IPS-15b (cell line): ENCODE measurements around the gene RRAD.
"Not testable (repeated sequence)": the region's sequence is repeated elsewhere in the genome, so short reads cannot be mapped to it uniquely, and the experiment has no call there.

Source experiments
- H3K27me3 ChIP-seq: one replicate; pipeline ENCODE4 v1.6.1; 2013; ENCODE audit warnings: low read length; ENCODE audit not compliant: control insufficient read depth, insufficient read depth
- H3K36me3 ChIP-seq: one replicate; pipeline ENCODE4 v1.6.1; 2013; ENCODE audit warnings: low read length; ENCODE audit not compliant: control insufficient read depth, insufficient read depth
- H3K4me1 ChIP-seq: one replicate; pipeline ENCODE4 v1.6.1; 2013; ENCODE audit warnings: mild to moderate bottlenecking, low read length; ENCODE audit not compliant: control insufficient read depth, insufficient read depth
- H3K4me3 ChIP-seq: one replicate; pipeline ENCODE4 v1.5.1; 2013; ENCODE audit warnings: low read depth, low read length
- H3K9ac ChIP-seq: one replicate; pipeline ENCODE4 v1.6.1; 2013; ENCODE audit warnings: low read depth, mild to moderate bottlenecking, low read length
- H3K9me3 ChIP-seq: one replicate; pipeline ENCODE4 v1.6.1; 2013; ENCODE audit warnings: mild to moderate bottlenecking, low read length; ENCODE audit not compliant: control insufficient read depth, insufficient read depth

Gene RRAD

DNA sequence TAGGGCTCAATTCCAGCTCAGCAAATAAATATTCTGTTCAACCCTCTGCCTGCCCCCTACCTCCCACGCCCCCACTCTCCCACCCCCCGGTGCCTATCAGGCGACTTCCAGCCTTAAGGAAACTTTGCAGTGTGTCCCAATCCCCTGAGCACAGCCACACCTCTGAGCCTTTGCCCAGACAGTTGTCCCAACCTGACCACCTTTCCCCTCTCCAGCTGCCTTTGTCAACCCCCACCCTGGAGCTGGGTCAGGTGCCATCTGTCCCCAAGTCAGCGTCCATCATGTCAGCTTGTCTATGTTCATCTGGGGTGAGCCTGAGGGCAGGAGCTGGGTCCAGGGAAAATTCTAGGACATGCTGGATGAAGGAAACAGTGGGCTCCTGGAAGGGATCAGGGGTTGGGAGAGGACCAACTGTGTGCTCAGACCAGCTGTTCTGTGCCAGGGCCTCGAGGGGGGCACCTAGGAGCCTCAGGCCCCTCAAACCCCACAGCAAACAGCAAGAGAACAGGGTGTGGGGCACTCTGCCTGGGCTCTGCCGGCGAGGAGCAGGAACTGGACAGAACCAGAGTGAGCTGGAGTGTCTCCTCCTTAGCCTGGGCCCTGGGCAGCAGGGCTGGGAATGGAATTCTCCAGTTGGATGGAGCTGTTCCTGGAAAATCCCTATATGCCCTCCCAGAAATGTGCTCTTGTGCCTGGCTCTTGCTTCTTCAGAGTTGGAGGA is 24.5 kb downstream of the RRAD start:
- no peaks in the 10 kb centered on the region for H3K27me3 ChIP-seq
- H3K9me3 ChIP-seq: no peaks in the 10 kb centered on the region
- no peak overlapping the region for H3K4me3 ChIP-seq
- no peaks in the 10 kb centered on the region for H3K36me3 ChIP-seq
- peaks cover 2% of the 10 kb centered on the region for H3K4me1 ChIP-seq
- no peak overlapping the region for H3K9ac ChIP-seq

- no peak overlapping the region for H3K4me3 ChIP-seq
These were observed 25.2 kb downstream of the RRAD start for GRCh38 chr16:66899945-66900710.

GRCh38 chr16:66899310-66899944 is 25.9 kb downstream of the RRAD start:
- Histone ChIP-seq H3K9ac (no peak overlapping the region), H3K9me3 (no peaks in the 10 kb centered on the region), H3K4me3 (no peak overlapping the region), H3K36me3 (no peaks in the 10 kb centered on the region), H3K4me1 (peaks cover 2% of the 10 kb centered on the region), H3K27me3 (no peaks in the 10 kb centered on the region)

More at GRCh38 chr16:66899945-66900710, 25.2 kb downstream of the RRAD start:
- Histone ChIP-seq H3K27me3 (no peaks in the 10 kb centered on the region), H3K4me1 (peaks cover 2% of the 10 kb centered on the region), H3K9me3 (no peaks in the 10 kb centered on the region), H3K9ac (no peak overlapping the region), H3K36me3 (no peaks in the 10 kb centered on the region)

GRCh38 chr16:66898933-66899309 is 26.4 kb downstream of the RRAD start:
- H3K9me3 ChIP-seq: no peaks in the 10 kb centered on the region
- H3K4me1 ChIP-seq: peaks cover 2% of the 10 kb centered on the region
- no peak overlapping the region for H3K4me3 ChIP-seq
- no peaks in the 10 kb centered on the region for H3K36me3 ChIP-seq
- no peaks in the 10 kb centered on the region for H3K27me3 ChIP-seq
- no peak overlapping the region for H3K9ac ChIP-seq

GRCh38 chr16:66898207-66898606 is 27.1 kb downstream of the RRAD start:
- no peak overlapping the region for H3K4me3 ChIP-seq
- H3K4me1 ChIP-seq: peaks cover 2% of the 10 kb centered on the region

DNA sequence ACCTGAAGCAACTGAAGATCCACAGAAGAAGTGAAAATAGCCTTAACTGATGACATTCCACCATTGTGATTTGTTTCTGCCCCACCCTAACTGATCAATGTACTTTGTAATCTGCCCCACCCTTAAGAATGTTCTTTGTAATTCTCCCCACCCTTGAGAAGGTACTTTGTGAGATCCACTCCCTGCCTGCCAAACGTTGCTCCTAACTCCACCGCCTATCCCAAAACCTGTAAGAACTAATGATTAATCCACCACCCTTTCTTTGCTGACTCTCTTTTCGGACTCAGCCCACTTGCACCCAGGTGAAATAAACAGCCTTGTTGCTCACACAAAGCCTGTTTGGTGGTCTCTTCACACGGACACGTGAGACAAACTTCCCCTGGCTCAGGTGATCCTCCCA is 28.7 kb downstream of the RRAD start:
- H3K4me1 ChIP-seq, H3K9ac ChIP-seq, H3K27me3 ChIP-seq: not testable (repeated sequence)

More at GRCh38 chr16:66898207-66898606, 27.1 kb downstream of the RRAD start:
- no peaks in the 10 kb centered on the region for H3K9me3 ChIP-seq
- H3K27me3 ChIP-seq: no peaks in the 10 kb centered on the region
- no peak overlapping the region for H3K9ac ChIP-seq
- no peaks in the 10 kb centered on the region for H3K36me3 ChIP-seq

DNA sequence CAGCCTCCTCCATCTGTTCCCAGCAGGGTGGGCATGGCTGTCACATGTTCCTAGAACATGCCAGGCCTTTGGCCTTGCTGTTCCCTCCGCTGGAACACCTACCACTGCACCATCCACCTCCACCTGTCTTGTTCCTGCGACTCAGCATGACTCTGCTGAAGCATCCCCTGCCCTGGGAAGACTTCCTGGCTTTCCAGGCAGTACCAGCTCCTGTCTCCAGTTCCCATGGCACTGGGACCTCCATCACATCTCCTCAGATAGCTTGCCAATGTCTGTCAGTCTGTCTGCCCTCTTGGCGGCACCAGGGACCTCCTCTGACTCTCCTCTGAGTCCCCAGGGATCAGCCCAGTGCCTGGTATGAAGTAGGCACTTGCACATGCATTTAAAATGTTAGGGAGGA is 29.3 kb downstream of the RRAD start:
- no peak overlapping the region for H3K4me3 ChIP-seq
- H3K9ac ChIP-seq: no peak overlapping the region
- no peaks in the 10 kb centered on the region for H3K36me3 ChIP-seq
- no peaks in the 10 kb centered on the region for H3K27me3 ChIP-seq
- peaks cover 2% of the 10 kb centered on the region for H3K4me1 ChIP-seq
- no peaks in the 10 kb centered on the region for H3K9me3 ChIP-seq

More for the DNA sequence above, 28.7 kb downstream of the RRAD start:
- H3K36me3 ChIP-seq, H3K4me3 ChIP-seq, H3K9me3 ChIP-seq: not testable (repeated sequence)

DNA sequence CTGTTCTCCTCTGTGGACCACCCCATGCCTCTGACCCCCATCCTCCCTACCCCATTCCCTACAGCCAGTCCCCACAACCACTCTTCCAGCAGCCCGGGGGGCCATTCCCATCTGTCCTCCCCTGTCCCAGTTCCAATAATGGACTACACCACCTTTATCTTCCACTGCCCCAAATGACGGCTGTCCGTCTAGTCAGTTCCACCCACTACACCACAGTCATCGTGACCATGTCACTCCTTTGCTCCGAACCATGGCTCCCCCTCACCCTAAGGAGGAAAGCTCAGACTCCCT is 29.7 kb downstream of the RRAD start:
- Histone ChIP-seq H3K4me3 (no peak overlapping the region), H3K9me3 (no peaks in the 10 kb centered on the region), H3K4me1 (peaks cover 2% of the 10 kb centered on the region), H3K27me3 (no peaks in the 10 kb centered on the region), H3K9ac (no peak overlapping the region), H3K36me3 (no peaks in the 10 kb centered on the region)

- Histone ChIP-seq H3K27me3 (no peaks in the 10 kb centered on the region), H3K4me3 (no peak overlapping the region), H3K36me3 (no peaks in the 10 kb centered on the region), H3K9ac (no peak overlapping the region), H3K4me1 (peaks cover under 1% of the 10 kb centered on the region), H3K9me3 (no peaks in the 10 kb centered on the region)
These were observed 30.2 kb downstream of the RRAD start for GRCh38 chr16:66894948-66895688.

DNA sequence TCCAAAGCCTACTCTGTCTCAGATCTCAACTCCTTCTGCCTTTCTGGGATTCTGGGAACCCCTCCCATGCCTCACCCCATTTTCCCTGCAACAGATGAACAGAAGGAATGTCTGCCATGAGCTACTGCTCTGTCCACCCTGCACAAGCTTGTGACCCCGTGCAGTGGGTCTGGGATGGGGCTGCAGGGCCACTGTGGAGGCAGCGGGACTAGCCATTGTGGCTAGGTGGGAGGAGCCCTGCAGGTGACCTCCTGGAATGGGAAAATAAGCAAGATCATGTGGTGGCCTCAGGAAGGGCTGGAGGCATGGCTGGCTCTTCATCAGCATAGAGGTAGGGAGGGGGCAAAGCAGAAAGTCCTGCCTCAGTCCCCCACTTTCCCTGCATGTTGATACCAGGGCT is 31.3 kb downstream of the RRAD start:
- Histone ChIP-seq H3K9ac (no peak overlapping the region), H3K4me1 (no peaks in the 10 kb centered on the region), H3K36me3 (no peaks in the 10 kb centered on the region), H3K27me3 (no peaks in the 10 kb centered on the region), H3K9me3 (no peaks in the 10 kb centered on the region), H3K4me3 (no peak overlapping the region)

DNA sequence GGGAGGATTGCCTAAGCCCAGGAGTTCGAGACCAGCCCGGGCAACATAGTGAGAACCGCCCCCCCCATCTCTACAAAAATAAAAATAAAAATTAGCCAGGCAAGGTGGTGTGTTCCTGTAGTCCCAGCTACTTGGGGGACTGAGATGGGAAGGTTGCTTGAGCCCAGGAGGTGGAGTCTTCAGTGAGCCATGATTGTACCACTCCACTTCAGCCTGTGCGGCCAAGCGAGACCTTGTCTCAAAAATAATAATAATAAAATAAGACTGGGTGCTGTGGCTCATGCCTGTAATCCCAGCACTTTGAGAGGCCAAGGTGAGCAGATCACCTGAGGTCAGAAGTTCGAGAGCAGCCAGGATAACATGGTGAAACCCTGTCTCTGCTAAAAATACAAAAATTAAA is 33.5 kb downstream of the RRAD start:
- Histone ChIP-seq H3K27me3 (no peaks in the 10 kb centered on the region), H3K4me3 (no peak overlapping the region), H3K9ac (no peak overlapping the region), H3K36me3 (no peaks in the 10 kb centered on the region), H3K4me1 (no peaks in the 10 kb centered on the region), H3K9me3 (no peaks in the 10 kb centered on the region)
